Suprapubic skin (tissue), 4 donors: ENCODE data around the gene SLC2A4RG. TPM values are rescaled to one million over a fixed set of nuclear protein-coding genes. Genes with fewer than 3 reads are reported as not detected.

Source experiments
- DNase-seq, 2 donors: peaks; one replicate each; pipeline ENCODE4 v3.0.0-alpha.2; 2019; ENCODE audit warnings: low spot score in 2 of 2
- H3K27ac ChIP-seq: fragments of 200-600 bp; sonication (generic); one replicate; pipeline ENCODE4 v1.5.1; 2019
- H3K27me3 ChIP-seq: fragments of 200-600 bp; sonication (generic); one replicate; pipeline ENCODE4 v1.5.1; 2019
- H3K36me3 ChIP-seq: fragments of 200-600 bp; sonication (generic); one replicate; pipeline ENCODE4 v1.5.1; 2019
- H3K4me1 ChIP-seq: fragments of 200-600 bp; sonication (generic); one replicate; pipeline ENCODE4 v1.5.1; 2019
- H3K4me3 ChIP-seq: fragments of 200-600 bp; sonication (generic); one replicate; pipeline ENCODE4 v1.5.1; 2019; ENCODE audit warnings: mild to moderate bottlenecking
- H3K9me3 ChIP-seq: fragments of 200-600 bp; sonication (generic); one replicate; pipeline ENCODE4 v1.5.1; 2019
- EP300 ChIP-seq: sonication (generic); formaldehyde crosslinking; IDR thresholded peaks from one replicate; pipeline ENCODE4 v1.6.1; 2017; ENCODE audit warnings: antibody characterized with exemption
- POLR2A ChIP-seq, 2 donors: fragments of 450-650 bp; IDR thresholded peaks; one replicate each; pipeline ENCODE4 v1.6.1; 2017; ENCODE audit warnings: antibody characterized with exemption in 2 of 2, mild to moderate bottlenecking in 2 of 2, moderate library complexity in 2 of 2
- POLR2AphosphoS5 ChIP-seq, 3 donors: sonication (generic); formaldehyde crosslinking; IDR thresholded peaks; one replicate each; pipeline ENCODE4 v1.6.1; 2017; ENCODE audit warnings: antibody characterized with exemption in 3 of 3
- WGBS: methylation state at CpG from one replicate; pipeline ENCODE4 v1.1.5; 2018; 5-methylcytosine and 5-hydroxymethylcytosine counted together
- total RNA-seq, 4 donors: library from RNA; depleted of rRNA; stranded (reverse); fragments of >200 nt; gene quantifications; one replicate each; pipeline ENCODE4 v1.1.0, GENCODE V29; 2016
- TF ChIP-seq, protein P1 (sequence below), 2 donors: fragments of 200-600 bp in 1 of 2; fragments of 450-650 bp in 1 of 2; sonication (generic) in 1 of 2; IDR thresholded peaks; one replicate each; pipeline ENCODE4 v1.5.1; 2016 to 2019; ENCODE audit warnings: antibody characterized with exemption in 2 of 2, mild to moderate bottlenecking in 1 of 2, moderate library complexity in 1 of 2

Gene SLC2A4RG
- total RNA-seq, 4 donors from 2014 or later, result 96.9 to 118 (median 107) TPM

DNA sequence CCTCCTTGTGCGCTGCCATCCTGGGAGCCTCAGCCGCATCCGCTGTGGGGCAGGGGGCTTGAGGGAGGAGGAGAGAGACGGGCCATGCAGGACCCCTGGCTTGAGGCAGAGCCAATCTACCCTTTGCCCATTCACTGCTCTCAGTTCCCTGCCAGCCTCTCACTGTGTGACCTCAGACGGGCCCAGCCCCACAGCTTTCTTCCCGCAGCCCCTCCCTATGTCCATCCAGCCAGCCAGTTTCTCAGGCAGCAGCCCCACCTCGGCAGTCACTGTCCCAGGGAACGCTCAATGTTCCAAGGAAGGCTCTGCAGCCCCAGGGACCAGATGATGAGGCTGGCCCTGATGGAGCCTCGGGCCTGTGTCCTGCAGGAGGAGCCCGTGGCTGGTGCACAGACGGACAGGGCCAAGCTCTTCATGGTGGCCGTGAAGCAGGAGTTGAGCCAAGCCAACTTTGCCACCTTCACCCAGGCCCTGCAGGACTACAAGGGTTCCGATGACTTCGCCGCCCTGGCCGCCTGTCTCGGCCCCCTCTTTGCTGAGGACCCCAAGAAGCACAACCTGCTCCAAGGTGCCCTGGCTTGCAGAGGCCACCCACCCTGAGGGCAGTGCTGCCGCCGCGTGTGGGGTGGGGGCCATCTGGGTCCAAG is 47.0 kb upstream of the SLC2A4RG start:
- H3K27ac ChIP-seq, result peak overlapping the region; percentile 20
- H3K27me3 ChIP-seq, result no peaks in the 10 kb centered on the region
- DNase-seq, result peak in 1 of 2 donors; percentile 62
- H3K4me1 ChIP-seq, result peaks cover 78% of the 10 kb centered on the region
- 46% methylated on average over 15 of the region's 20 CpGs for WGBS
- H3K9me3 ChIP-seq, result no peaks in the 10 kb centered on the region
- no peak for TF ChIP-seq EP300
- TF ChIP-seq, protein P1, sequence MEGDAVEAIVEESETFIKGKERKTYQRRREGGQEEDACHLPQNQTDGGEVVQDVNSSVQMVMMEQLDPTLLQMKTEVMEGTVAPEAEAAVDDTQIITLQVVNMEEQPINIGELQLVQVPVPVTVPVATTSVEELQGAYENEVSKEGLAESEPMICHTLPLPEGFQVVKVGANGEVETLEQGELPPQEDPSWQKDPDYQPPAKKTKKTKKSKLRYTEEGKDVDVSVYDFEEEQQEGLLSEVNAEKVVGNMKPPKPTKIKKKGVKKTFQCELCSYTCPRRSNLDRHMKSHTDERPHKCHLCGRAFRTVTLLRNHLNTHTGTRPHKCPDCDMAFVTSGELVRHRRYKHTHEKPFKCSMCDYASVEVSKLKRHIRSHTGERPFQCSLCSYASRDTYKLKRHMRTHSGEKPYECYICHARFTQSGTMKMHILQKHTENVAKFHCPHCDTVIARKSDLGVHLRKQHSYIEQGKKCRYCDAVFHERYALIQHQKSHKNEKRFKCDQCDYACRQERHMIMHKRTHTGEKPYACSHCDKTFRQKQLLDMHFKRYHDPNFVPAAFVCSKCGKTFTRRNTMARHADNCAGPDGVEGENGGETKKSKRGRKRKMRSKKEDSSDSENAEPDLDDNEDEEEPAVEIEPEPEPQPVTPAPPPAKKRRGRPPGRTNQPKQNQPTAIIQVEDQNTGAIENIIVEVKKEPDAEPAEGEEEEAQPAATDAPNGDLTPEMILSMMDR (IDR thresholded peaks at IDR 0.05), result no peak
- no peak for TF ChIP-seq POLR2AphosphoS5 (IDR thresholded peaks at IDR 0.05)
- no peak overlapping the region for H3K4me3 ChIP-seq
- no peaks in the 10 kb centered on the region for H3K36me3 ChIP-seq

DNA sequence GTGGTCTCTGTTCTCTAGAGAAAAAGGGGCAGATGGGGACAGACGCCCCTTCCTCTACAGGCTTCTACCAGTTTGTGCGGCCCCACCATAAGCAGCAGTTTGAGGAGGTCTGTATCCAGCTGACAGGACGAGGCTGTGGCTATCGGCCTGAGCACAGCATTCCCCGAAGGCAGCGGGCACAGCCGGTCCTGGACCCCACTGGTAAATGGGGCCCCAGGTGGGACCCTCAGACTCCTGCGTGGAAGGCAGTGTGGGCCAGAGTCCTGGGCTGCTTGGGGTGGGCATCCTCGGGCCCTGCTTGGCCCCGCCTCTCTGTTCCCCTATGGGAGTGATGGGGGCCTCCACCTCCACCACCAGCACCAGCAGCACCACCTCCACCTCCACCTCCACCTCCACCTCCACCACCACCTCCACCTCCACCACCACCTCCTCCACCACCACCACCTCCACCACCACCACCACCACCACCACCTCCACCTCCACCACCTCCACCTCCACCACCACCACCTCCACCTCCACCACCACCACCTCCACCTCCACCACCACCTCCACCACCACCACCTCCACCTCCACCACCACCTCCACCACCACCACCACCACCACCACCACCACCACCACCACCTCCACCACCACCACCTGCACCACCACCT is 46.4 kb upstream of the SLC2A4RG start:
- WGBS, result 86% methylated on average over 9 of the region's 10 CpGs
- Histone ChIP-seq H3K27ac (no peak overlapping the region), H3K27me3 (no peaks in the 10 kb centered on the region), H3K36me3 (no peaks in the 10 kb centered on the region), H3K9me3 (no peaks in the 10 kb centered on the region), H3K4me3 (no peak overlapping the region), H3K4me1 (peaks cover 78% of the 10 kb centered on the region)
- TF ChIP-seq POLR2AphosphoS5 (IDR thresholded peaks at IDR 0.05), result no peak
- no peak for TF ChIP-seq POLR2A (IDR thresholded peaks at IDR 0.05)
- TF ChIP-seq, protein P1 (IDR thresholded peaks at IDR 0.05), result no peak
- TF ChIP-seq EP300, result no peak
- DNase-seq, result peak in 1 of 2 donors; percentile 63

DNA sequence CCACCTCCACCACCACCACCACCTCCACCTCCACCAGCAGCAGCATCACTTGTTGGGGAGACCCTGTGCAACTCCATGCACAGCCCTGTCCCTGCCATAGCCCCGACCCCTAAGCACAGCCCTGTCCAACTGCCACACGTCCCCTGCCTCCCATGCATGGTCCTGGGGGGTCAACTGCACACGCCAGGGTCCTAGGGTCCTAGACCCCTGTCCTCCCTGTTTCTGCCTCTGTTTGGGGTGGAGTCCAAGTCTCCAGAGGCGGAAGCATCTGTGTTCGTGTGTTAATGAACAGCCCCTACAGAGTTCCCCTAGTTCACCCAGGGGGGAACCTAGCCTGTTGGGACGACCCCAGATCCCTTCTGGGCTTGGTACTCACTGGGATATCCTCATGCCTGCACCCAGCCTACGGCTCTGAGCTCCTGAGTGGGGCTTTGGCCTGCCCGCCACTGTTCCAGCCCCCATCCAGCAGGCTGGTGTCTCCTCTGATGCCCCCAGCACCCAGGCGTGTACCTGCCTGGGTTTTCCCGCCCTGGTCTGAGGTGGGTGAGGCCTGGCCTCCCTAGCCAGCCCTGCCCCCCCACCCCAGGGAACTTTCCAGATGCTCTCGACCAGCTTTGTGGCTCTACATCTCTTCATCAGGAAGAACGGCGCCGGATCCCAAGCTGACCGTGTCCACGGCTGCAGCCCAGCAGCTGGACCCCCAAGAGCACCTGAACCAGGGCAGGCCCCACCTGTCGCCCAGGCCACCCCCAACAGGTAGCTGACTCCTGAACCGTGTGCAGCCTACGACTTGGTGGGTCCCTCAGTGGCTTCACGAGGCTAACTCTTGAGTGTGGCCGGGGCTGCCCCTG is 45.6 kb upstream of the SLC2A4RG start:
- Histone ChIP-seq H3K9me3 (no peaks in the 10 kb centered on the region), H3K27me3 (no peaks in the 10 kb centered on the region), H3K4me3 (no peak overlapping the region), H3K27ac (no peak overlapping the region), H3K36me3 (no peaks in the 10 kb centered on the region), H3K4me1 (peaks cover 83% of the 10 kb centered on the region)
- DNase-seq, result peak in 1 of 2 donors; percentile 59
- WGBS, result 93% methylated on average over 6 of the region's 21 CpGs
- TF ChIP-seq EP300 (no peak), POLR2AphosphoS5 (IDR thresholded peaks at IDR 0.05) (no peak), POLR2A (IDR thresholded peaks at IDR 0.05) (no peak)
- TF ChIP-seq, protein P1 (IDR thresholded peaks at IDR 0.05), result no peak

DNA sequence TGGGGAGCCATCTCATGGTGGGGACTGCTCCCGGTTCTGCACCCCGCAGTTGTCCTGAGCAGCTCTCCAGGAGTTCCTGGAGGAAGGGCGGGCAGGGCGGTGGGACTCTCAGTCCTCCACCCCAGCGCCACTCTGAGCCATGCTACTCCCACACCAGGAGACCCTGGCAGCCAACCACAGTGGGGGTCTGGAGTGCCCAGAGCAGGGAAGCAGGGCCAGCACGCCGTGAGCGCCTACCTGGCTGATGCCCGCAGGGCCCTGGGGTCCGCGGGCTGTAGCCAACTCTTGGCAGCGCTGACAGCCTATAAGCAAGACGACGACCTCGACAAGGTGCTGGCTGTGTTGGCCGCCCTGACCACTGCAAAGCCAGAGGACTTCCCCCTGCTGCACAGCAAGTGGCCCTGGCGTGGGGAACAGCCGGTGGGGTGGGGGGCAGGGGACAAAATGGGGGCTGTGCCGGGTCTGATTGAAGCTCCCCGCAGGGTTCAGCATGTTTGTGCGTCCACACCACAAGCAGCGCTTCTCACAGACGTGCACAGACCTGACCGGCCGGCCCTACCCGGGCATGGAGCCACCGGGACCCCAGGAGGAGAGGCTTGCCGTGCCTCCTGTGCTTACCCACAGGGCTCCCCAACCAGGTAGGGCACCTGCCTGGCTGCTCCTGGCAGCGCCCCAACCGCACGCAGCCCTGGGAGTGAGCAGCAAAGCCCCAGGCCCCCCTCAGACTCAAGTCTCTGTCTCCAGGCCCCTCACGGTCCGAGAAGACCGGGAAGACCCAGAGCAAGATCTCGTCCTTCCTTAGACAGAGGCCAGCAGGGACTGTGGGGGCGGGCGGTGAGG is 44.8 kb upstream of the SLC2A4RG start:
- peak in 1 of 2 donors; percentile 59 for DNase-seq
- Histone ChIP-seq H3K9me3 (no peaks in the 10 kb centered on the region), H3K27ac (no peak overlapping the region), H3K4me3 (no peak overlapping the region), H3K4me1 (peaks cover 84% of the 10 kb centered on the region), H3K36me3 (peaks cover 3% of the 10 kb centered on the region), H3K27me3 (no peaks in the 10 kb centered on the region)
- WGBS, result 79% methylated on average over 12 of the region's 37 CpGs
- TF ChIP-seq POLR2A (IDR thresholded peaks at IDR 0.05) (no peak), POLR2AphosphoS5 (IDR thresholded peaks at IDR 0.05) (no peak), EP300 (no peak)
- TF ChIP-seq, protein P1 (IDR thresholded peaks at IDR 0.05), result no peak
